Gastroesophageal sphincter (tissue), 3 donors: ENCODE measurements around the gene GRAMD4.

Experiments used
- CTCF ChIP-seq, 4 experiments: fragments of 200-600 bp in 2 of 4; fragments of 450-650 bp in 2 of 4; sonication (generic) in 1 of 4; IDR thresholded peaks; one replicate each; pipeline ENCODE4 v1.5.1; 2017 to 2019; ENCODE audit warnings: antibody characterized with exemption in 4 of 4, mild to moderate bottlenecking in 2 of 4, moderate library complexity in 2 of 4
- POLR2A ChIP-seq, 2 donors: fragments of 450-650 bp; IDR thresholded peaks; one replicate each; pipeline ENCODE4 v1.6.1; 2017; ENCODE audit warnings: antibody characterized with exemption in 2 of 2, mild to moderate bottlenecking in 2 of 2, moderate library complexity in 1 of 2

- TF ChIP-seq POLR2A (IDR thresholded peaks at IDR 0.05) (no peak), CTCF (IDR thresholded peaks at IDR 0.05) (no peak)
Observed at GRCh38 chr22:46659059-46659790, 39.0 kb downstream of the GRAMD4 start.
